RWPE2 (cell line): Measurements from ENCODE around the gene ARL17B.
"Not testable (repeated sequence)": the region's sequence is repeated elsewhere in the genome, so short reads cannot be mapped to it uniquely, and the experiment has no call there.

ENCODE experiments used
- ATAC-seq: fragments of 200-7000 bp; cut with Tn5 transposase; 3 replicates; pipeline ENCODE4 v1.9.1; 2021; ENCODE audit warnings: low read depth
- DNase-seq: peaks from one replicate; pipeline ENCODE4 v3.0.0-alpha.2; 2020; ENCODE audit warnings: low spot score
- H3K27ac ChIP-seq: fragments of 450-650 bp; 2 replicates; pipeline ENCODE4 v1.5.1; 2017; ENCODE audit warnings: mild to moderate bottlenecking; ENCODE audit not compliant: poor library complexity, severe bottlenecking
- H3K27me3 ChIP-seq: fragments of 250-450 bp; sonication (Bioruptor Pico); 2 replicates; pipeline ENCODE4 v1.5.1; 2021; ENCODE audit warnings: mild to moderate bottlenecking, moderate library complexity; ENCODE audit not compliant: insufficient read depth, poor library complexity, severe bottlenecking
- H3K36me3 ChIP-seq: fragments of 250-450 bp; sonication (Bioruptor Pico); 2 replicates; pipeline ENCODE4 v1.5.1; 2020; ENCODE audit warnings: low read depth, mild to moderate bottlenecking, moderate library complexity
- H3K4me1 ChIP-seq: fragments of 250-450 bp; sonication (Bioruptor Pico); 2 replicates; pipeline ENCODE4 v1.5.1; 2021; ENCODE audit warnings: mild to moderate bottlenecking, moderate library complexity; ENCODE audit not compliant: insufficient read depth, poor library complexity, severe bottlenecking
- H3K4me3 ChIP-seq: fragments of 250-450 bp; sonication (Bioruptor Pico); 2 replicates; pipeline ENCODE4 v1.5.1; 2021; ENCODE audit warnings: mild to moderate bottlenecking, moderate library complexity; ENCODE audit not compliant: severe bottlenecking
- H3K9me3 ChIP-seq: fragments of 250-450 bp; sonication (Bioruptor Pico); 2 replicates; pipeline ENCODE4 v1.5.1; 2021; ENCODE audit warnings: mild to moderate bottlenecking, moderate library complexity; ENCODE audit not compliant: severe bottlenecking
- TF ChIP-seq, protein P1 (sequence below): fragments of 450-650 bp; IDR thresholded peaks from one replicate; pipeline ENCODE4 v1.5.1; 2017; ENCODE audit warnings: mild to moderate bottlenecking, moderate library complexity; ENCODE audit not compliant: poor library complexity, severe bottlenecking

ARL17B gene

GRCh38 chr17:46287587-46287986, 74.0 kb downstream of the ARL17B start:
- H3K27ac ChIP-seq, H3K4me3 ChIP-seq, H3K4me1 ChIP-seq, H3K36me3 ChIP-seq, H3K27me3 ChIP-seq, H3K9me3 ChIP-seq, ATAC-seq, DNase-seq: not testable (repeated sequence)

GRCh38 chr17:46286764-46287221, 74.8 kb downstream of the ARL17B start:
- not testable (repeated sequence) for H3K27me3 ChIP-seq, H3K4me1 ChIP-seq, H3K4me3 ChIP-seq, H3K9me3 ChIP-seq, H3K36me3 ChIP-seq, H3K27ac ChIP-seq, DNase-seq
- ATAC-seq = peak; percentile 67
- TF ChIP-seq, protein P1, sequence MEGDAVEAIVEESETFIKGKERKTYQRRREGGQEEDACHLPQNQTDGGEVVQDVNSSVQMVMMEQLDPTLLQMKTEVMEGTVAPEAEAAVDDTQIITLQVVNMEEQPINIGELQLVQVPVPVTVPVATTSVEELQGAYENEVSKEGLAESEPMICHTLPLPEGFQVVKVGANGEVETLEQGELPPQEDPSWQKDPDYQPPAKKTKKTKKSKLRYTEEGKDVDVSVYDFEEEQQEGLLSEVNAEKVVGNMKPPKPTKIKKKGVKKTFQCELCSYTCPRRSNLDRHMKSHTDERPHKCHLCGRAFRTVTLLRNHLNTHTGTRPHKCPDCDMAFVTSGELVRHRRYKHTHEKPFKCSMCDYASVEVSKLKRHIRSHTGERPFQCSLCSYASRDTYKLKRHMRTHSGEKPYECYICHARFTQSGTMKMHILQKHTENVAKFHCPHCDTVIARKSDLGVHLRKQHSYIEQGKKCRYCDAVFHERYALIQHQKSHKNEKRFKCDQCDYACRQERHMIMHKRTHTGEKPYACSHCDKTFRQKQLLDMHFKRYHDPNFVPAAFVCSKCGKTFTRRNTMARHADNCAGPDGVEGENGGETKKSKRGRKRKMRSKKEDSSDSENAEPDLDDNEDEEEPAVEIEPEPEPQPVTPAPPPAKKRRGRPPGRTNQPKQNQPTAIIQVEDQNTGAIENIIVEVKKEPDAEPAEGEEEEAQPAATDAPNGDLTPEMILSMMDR = peak; percentile 95

DNA sequence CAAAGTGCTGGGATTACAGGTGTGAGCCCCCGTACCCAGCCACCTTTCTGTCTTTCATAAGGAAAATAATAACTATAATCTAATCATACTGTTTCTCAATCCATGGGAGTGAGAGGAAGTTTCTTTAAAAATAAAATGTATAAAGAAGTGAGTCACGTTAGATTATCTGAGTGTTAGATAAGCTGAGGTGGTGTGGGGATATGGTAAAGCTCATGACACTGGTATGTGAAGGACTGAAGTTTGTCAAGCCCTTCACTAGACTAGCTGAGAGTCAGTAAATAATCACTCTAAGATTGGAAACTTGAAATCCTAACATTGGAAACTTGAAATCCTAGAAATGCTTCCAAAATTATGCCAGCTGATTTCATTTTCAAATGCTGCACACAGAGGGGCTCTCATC, 76.1 kb downstream of the ARL17B start:
- DNase-seq, H3K36me3 ChIP-seq, H3K4me1 ChIP-seq, H3K27me3 ChIP-seq, H3K27ac ChIP-seq, H3K4me3 ChIP-seq, H3K9me3 ChIP-seq: not testable (repeated sequence)
- ATAC-seq = peak; percentile 58

- not testable (repeated sequence) for H3K27me3 ChIP-seq, DNase-seq, H3K36me3 ChIP-seq, H3K4me3 ChIP-seq, H3K9me3 ChIP-seq, H3K27ac ChIP-seq, H3K4me1 ChIP-seq
- peak; percentile 64 for ATAC-seq
These were observed 77.1 kb downstream of the ARL17B start for GRCh38 chr17:46284467-46284866.

DNA sequence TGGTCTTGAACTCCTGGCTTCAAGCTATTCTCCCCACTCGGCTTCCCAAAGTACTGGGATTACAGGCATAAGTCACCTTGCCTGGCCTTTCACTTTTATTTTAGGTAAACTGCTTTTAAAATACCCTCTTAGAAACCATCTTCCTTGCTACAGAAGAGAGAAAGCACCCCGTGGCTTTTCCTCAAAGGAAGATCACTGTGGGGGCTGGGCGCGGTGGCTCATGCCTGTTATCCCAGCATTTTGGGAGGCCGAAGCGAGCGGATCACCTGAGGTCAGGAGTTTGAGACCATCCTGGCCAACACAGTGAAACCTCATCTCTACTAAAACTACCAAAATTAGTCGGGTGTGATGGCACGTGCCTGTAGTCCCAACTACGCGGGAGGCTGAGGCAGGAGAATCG, 78.9 kb downstream of the ARL17B start:
- not testable (repeated sequence) for DNase-seq, H3K36me3 ChIP-seq, H3K27me3 ChIP-seq, H3K9me3 ChIP-seq, ATAC-seq, H3K4me1 ChIP-seq, H3K27ac ChIP-seq, H3K4me3 ChIP-seq

GRCh38 chr17:46281336-46281735, 80.2 kb downstream of the ARL17B start:
- H3K36me3 ChIP-seq, H3K27me3 ChIP-seq, H3K9me3 ChIP-seq, H3K4me1 ChIP-seq, ATAC-seq, H3K27ac ChIP-seq, H3K4me3 ChIP-seq, DNase-seq: not testable (repeated sequence)

DNA sequence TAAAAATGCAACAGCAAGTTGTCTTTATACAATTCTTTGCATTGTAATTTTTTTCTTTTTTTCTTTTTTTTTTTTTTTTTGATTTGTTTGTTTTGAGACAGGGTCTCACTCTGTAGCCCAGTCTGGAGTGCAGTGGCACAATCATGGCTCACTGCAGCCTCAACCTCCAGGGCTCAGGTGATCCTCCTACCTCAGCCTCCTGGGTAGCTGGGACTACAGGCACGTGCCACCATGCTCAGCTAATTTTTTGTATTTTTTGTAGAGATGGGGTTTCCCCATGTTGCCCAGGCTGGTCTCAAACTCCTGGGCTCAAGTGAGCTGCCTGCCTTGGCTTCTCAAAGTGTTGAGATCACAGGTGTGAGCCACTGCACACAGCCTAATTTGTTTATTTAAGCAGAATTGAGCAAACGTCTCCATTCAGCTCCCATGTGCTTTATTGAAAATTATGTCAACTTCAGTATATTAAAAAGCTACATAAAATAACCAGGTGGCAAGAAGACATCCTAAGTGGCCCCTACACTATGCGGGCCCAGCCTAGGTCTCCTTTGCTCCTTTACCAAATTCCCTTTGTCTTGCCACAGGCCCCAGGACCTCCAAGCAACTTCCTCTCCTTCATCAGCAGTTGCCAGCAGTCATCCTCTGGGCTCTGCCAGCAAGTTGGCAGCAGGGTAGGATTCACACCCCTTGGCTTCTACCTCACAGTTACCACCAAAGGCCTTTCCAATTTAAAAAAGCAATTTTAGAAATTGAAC, 84.7 kb downstream of the ARL17B start:
- H3K4me1 ChIP-seq, H3K27ac ChIP-seq, H3K9me3 ChIP-seq, DNase-seq, ATAC-seq, H3K36me3 ChIP-seq, H3K4me3 ChIP-seq, H3K27me3 ChIP-seq: not testable (repeated sequence)

DNA sequence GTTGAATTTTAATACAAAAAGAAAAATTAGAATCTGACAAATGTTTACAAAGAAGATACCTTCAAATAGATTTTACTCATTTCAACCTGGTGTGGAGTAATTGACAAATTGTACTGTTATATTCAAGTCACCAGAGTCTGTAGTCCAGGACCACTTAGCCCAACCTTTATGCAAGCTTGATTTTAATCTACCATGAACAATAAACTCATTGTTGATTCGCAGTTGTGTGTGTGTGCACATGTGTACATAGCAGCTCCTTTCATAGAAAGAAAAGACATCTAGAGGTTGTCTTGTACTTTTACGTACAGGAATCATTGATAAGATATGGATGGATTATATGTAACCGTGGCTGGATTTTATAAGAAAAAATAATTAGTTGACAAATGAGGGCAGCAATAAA, 87.3 kb downstream of the ARL17B start:
- H3K27me3 ChIP-seq = peaks cover 3% of the 10 kb centered on the region
- DNase-seq = no peak
- ATAC-seq = no peak
- H3K36me3 ChIP-seq = no peaks in the 10 kb centered on the region
- H3K4me3 ChIP-seq = no peak overlapping the region
- no peaks in the 10 kb centered on the region for H3K9me3 ChIP-seq
- no peak overlapping the region for H3K27ac ChIP-seq
- H3K4me1 ChIP-seq = no peaks in the 10 kb centered on the region
- TF ChIP-seq, protein P1 = no peak
